HG02884 (cell line): Measurements from ENCODE around the gene NIPA2.

Experiments used
- ATAC-seq: cut with Tn5 transposase; IDR thresholded peaks from one replicate; pipeline ENCODE4 v1.9.1; 2021; ENCODE audit warnings: mild to moderate bottlenecking, moderate library complexity; ENCODE audit not compliant: unreplicated experiment

Gene NIPA2

DNA sequence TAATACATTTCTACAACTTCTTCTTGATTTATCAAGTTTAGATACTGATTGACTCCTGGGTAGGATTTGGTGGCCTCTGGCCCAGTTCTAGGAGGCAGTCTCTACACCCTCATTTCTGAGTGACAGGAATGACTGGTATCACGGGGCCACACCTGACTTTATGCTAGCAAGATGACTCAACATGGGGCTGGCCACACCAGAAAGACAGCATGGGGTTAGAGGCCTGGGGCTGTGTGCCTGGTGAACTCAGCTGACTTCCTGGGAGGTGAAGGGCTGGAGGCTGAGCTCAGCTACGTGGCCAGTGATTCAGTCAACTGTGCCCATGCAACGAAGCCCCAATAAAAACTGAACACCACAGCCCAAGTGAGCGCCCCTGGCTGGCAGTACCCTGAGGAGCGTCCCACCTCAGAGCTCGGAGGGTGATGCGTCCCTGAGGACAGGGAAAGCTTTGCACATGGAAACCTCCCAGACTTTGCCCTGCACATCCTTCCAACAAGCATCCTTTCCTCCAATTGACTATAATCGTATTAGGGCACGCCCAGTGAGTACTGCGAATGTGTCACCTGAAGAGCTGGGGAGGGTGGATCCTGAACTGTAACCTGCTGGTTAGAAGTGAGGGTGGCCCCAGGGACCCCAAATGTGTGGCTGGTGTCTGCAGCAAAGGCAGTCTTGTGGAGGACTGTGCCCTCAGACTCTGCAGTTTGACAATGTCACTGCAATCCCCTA lies 57.2 kb downstream of the NIPA2 start:
- ATAC-seq = peak; percentile 96

DNA sequence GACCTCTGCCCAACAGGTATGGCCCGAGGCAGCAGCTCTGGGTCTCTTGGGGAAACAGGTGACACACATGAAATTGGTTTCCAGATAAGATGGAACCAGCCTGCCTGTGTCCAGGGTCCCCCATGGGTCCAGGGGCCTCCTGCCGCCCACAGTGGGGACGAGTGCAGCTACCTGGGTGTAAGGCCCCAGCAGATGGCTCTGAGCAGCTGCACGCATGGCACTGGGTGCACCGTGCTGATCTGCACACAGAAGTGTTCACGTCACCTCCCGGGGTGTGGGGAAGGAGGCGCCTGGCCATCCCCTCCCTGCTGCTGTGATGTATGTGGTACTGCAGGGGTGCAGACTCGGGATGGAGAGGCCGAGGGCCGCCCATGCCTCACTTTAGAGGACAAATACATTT lies 63.6 kb downstream of the NIPA2 start:
- no peak for ATAC-seq

DNA sequence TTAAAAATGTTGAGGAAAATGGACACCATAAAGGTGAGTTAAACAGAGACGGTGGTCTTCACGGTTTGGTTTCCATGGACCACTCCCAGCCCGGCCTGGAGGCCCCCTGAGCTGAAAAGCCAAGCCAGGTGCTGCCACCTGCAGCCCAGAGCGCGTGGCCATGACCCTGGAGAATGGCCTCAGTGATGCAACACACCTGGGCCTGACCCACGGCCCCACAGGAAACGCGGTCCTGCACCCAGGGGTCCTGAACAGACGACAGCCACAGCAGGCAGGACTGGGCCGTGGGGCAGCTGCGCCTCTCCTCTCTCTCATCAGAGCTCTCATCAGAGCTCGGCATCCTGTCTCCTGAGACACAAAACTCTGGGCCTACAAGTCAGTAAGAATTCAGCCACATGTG lies 64.1 kb downstream of the NIPA2 start:
- no peak for ATAC-seq

DNA sequence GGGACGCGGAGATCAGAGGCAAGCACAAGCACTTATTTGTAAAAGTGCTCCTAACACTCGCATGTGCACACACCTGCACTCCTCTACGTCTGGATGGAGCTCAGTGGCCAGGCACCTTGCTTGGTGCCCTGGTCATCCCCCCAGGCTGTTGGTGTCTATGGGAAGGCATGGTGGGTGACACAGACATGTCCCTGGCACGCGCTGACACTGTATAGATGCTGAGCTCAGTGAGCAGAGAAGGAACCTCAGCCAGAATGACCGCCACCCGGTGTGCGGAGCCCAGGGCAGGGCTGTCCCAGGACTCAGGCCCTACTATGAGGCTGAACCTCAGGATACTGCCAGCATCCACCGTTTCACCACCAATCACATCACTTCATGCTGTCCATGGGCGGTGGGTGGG lies 64.5 kb downstream of the NIPA2 start:
- ATAC-seq = no peak

DNA sequence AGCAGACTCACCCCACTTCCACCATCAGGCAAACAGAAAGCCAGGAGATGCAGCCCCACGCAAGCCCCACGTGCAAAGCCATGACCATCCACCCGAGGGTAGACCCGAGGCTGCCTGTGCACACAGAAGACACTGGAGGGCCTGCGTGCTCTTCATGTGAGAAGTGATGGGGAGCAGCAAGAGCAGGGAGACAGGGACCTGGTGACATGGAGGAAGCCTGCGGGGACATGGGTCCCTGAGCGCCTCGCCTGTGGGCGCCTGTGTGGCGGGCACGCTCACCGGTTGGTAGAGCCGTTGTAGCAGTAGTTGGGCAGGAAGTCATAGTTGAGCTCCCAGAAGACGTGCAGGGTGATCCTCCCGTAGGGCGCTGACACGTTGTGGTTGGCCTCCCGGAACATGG lies 65.0 kb downstream of the NIPA2 start:
- no peak for ATAC-seq

DNA sequence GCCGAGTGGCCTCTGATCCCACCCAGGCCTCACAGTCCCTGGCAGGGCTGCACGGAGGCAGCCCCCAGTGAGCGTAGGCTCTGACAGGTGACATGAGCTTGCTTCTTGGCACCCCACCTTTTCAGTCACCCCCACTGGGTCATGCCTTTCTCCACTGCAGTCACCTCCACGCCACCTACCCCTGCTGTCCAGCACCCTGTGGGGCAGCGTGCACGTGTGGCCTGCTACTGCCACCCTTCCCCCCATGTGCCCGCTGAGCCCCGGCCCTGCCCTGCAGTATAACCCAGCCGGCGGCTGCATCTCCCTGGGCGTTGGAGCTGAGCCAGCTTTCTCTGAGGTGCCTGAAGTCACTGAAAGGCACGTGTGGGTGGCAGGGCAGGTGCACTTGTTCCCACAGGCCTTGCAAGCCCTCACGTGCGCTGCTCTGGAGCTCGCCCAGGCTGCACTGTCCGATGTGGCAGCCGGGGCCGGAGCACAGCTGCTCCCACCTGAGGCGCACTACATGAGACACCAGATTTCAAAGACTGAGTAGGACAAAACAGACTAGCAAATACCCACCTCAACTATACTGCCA lies 65.6 kb downstream of the NIPA2 start:
- no peak for ATAC-seq

DNA sequence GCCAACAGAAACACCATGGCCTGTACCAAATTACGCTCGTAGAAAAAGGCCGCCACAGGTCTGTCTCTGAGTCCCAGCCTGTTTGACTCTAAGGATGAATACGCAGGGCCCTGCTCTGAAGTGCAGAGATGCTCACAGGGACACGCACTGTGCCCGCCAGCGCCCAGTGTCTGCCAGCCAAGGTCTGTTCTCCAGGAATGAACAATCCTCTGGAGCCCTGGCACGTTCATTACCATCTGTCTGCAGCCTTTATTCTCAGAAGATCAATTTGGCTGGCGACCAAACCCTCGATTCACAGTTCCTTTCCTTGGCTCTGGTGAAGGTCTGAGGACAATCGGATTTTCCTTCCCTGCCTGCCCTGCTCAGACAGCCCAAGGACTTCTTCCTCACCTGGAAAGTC lies 66.3 kb downstream of the NIPA2 start:
- no peak for ATAC-seq

DNA sequence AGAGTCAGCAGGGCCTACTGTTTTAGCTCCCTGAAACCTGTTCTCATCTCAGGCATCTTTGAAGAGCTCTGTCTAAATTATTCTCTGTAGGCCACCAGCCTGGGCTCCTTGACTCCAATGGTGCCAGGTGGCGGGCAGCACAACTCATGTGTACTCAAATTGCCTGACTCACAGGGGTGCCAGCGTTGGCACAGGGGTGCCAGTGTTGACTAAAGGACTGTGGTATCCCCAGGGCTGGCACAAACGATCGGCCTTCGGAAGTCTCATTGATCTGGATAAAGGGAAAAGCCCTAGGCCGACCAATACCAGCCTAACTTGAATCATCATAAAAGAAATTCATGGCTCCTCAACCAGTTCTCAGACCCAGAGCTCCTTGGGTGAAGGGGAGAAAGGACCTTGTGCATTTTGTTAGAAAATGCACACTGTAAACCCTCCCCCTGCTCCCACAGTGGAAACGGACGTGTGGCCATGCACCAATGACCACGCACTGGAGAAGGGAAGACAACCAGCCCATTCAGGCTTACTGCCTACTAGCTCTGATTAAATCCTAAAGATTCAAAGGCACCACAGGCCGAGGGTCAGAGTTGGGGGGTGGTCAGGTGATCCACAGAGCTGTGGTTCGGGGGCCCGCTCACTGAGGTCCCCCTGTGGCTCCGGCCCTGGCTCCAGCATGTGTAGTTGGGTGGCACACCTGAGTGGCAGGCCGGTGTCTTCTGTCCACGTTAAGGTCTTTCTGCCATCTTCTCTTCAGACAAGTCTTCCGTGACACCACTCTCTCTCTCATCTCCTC lies 68.9 kb downstream of the NIPA2 start:
- no peak for ATAC-seq

DNA sequence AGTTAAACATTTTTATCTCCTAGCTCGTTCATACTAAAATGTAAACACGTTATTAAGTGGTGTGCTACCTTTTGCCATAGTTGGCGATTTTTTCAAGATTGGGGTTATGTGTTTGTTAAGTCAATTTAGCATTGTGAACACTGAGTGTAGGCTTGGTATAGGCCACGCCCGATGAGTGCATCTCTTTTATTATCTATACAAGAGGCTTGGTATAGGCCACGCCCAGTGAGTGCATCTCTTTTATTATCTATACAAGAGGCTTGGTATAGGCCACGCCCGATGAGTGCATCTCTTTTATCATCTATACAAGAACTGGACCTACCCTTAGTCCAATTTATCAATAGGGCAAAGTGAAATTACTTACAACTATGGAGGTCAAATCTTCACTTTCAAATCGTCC lies 70.4 kb downstream of the NIPA2 start:
- no peak for ATAC-seq

DNA sequence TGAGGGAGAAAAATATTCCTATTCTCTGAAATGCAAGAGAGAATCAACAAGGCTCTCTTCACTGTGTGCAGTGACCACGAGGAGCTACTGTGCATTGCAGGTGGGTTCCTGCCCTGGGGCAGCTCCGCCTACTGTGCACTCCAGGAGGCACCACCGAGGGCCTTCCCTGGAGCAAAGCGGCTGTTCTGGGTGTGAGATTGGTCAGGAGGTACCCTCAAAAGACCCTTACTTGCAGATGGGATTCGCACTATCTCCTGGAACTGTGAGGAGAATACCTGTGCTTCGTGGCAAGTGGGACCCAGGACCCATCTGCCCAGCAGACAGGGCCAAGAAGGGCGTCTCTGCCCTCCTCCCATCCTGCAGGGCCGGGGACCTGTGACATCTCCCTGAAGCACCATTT lies 72.8 kb downstream of the NIPA2 start:
- ATAC-seq = no peak

DNA sequence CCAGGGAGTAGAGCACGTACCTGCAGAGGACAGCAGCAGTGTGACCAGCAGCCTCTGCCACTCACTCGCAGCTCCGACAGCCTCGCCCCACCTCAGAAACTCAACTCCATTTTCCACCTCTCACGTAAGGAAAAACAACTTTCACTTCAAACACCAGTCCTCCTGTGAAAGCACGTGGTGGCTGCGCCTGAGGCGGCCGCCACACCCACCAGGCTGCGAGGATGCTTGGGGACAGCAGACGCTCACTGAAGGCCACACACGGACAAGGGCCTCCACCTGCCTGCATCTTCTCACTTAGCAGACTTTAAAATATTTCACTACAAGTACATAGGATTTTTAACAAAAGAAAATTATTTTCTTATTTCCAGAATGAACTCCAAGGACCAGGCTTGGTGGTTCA lies 73.8 kb downstream of the NIPA2 start:
- no peak for ATAC-seq

DNA sequence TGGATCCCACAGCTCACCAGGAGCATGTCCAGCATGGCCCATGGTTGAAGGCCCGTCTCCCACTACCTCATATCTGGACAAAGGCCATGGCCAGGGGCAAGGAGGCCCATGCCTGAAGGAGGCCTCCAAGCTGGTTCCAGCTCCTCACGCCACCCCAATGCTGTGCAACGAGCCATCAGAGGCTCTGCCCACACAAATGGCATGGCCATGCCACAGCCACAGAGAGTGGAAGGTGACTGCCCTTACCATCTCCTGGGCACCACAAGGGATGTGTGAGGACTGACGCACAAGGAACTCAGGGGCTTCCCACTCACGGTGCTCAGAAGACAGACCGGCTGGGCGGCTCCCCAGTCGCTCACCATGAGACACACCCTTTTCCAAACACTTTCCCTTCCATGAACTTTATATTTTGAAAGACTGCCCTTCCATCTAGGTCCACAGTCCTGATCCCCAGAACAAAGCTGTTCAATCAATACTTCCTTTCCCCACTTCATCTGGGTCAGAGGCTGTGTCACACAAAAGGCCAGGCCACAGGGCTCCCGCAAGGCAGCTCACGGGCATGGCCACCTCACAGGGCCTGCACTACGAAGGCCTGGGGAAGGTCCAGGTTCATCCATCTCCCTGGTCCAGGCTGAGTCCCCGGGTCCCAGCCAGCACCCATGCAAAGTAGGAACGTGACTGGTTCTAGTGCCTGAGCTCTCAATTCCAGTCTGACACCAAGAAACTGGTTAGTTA lies 75.3 kb downstream of the NIPA2 start:
- ATAC-seq = no peak

DNA sequence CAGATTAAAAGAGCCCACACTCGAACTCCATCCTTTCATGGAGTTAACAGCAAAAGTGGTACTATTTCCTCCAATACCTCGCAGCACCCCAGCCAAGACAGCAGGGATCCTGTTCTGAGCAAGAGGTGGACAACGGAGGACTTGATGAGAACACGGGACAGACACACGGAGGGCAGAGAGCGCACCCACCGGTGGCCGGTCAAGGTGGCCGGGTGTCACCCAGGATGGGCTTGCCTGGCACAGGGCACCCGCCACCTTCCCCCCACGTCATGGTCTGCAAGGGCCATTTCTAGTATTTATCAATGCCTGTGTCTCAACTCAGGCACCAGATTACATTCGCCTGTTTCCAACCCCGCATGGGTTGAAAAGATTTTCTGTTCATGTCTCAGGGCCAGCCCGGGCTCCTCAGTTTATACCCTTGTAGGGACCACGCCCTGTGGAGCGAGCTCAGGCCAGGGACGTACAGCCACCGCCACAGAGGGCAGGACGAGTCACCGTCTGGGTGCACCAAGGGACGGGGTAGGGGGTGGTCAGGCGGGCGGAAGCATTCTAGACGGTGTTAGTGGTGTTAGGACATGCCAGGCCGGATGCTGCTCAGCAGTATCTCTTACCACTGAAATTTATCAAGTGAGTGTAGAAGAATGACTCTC lies 77.5 kb downstream of the NIPA2 start:
- no peak for ATAC-seq

DNA sequence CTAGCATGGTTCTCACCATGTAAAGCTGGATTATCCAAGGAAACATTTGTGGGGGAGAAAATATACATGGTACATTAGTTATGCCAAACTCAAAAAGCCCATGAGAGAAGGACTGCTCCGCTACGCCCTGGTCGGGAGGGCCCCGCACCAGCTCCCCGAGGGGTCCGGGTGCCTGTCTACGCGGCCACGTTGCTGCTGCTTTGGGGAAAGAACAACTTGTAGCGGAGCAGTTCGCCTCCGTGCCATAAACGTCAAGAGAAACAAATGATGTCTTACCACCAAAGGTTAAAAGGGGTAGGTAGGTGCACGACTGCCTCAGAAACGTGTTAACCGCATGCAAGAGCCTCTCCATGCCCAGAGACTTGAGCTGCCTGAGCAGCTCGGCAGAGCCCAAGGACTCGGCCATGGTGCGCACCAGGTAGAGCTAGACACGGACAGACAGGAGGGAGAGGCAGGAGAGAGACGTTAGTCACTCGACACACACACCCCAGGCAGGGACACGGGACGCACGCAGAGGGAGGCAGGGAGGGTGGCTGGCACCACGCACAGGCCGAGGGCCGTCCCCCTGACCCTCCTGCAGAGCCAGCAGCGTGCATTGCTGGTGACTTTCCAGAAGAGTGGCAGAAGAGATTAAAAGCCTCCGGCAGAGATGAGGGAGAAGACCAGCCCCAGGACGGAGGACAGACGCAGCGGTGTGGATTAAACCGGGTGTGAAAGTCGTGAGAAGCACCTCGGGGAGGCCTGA lies 78.3 kb downstream of the NIPA2 start:
- no peak for ATAC-seq

DNA sequence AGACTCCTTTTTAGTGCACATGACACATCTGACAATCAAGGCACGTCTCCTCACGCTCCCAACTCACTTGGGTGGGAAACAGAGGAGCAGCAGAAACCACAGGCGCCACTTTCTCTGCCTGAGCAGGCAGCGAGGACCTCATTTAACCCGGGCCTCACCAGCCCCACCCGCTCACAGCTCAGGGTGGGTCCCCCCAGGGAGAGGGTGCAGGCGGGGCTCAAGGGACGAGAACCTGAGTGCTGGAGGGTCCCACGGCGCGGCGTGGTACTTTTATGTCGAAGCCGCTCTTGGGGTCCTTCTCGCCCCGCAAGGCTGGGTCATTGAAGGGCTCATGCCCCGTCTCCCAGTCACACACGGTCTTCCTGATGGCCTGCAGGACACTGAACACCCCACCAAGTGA lies 79.1 kb downstream of the NIPA2 start:
- no peak for ATAC-seq
